GM19455 (cell line): Measurements from ENCODE around the gene TSHZ1.

Source experiments
- ATAC-seq: cut with Tn5 transposase; IDR thresholded peaks from one replicate; pipeline ENCODE4 v1.9.1; 2021; ENCODE audit not compliant: unreplicated experiment

The TSHZ1 gene

DNA sequence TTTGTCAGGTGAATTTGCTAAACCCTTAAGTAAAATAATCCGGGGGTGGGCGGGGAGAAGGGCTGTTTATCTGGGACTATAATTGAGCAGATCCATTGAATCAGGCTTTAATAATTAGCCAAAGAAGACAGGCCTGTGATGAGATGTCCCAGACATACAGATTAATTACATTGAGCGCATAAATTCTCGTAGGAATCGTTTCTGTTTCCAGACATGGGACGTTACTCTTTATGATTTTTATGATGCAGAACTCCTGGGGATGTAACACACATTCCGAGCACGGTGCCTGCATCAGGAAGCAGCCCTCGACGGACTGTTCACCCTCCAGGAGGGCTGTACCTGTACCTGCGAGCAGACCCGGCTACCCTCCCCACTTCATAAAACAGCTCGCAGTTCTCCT is 128.0 kb downstream of the TSHZ1 start:
- no peak for ATAC-seq
